H1 (cell line): ENCODE data around the gene DNTTIP2. TPM values are rescaled to one million over a fixed set of nuclear protein-coding genes. Genes with fewer than 3 reads are reported as not detected.

Experiments used
- CTCF ChIA-PET: fragments of 300-600 bp; sonication (Branson Sonifier 250); formaldehyde crosslinking; loops from one replicate; lab custom pipeline; 2021; ENCODE audit not compliant: partially characterized antibody; lab: Charles Lee
- POLR2A ChIA-PET: fragments of 300-600 bp; sonication (Branson Sonifier 250); formaldehyde crosslinking; loops from one replicate; lab custom pipeline; 2021; ENCODE audit warnings: inconsistent platforms; ENCODE audit not compliant: partially characterized antibody; lab: Charles Lee
- DNase-seq, 2 experiments: peaks; one replicate each; pipeline versions ENCODE4 v3.0.0 to v3.0.0-alpha.2; 2010 to 2022; ENCODE audit warnings: low spot score in 2 of 2, low read depth in 1 of 2, mixed read lengths in 1 of 2
- FAIRE-seq: peaks from 2 replicates; lab custom pipeline; 2011; peaks lifted over from hg19 to GRCh38; lab: Jason Lieb, UNC
- H2AFZ ChIP-seq: 2 replicates; pipeline ENCODE4 v1.8.1; 2012; ENCODE audit warnings: low read length, inconsistent platforms
- H2AK5ac ChIP-seq: 2 replicates; pipeline ENCODE4 v1.6.1; 2013; ENCODE audit warnings: low read depth, low read length
- H2BK120ac ChIP-seq: replicated peaks from 2 replicates; pipeline ENCODE3; 2013; ENCODE audit warnings: low read depth, low read length, inconsistent platforms
- H2BK12ac ChIP-seq: 2 replicates; pipeline ENCODE4 v1.6.1; 2013; ENCODE audit warnings: low read depth, low read length
- H2BK15ac ChIP-seq: 2 replicates; pipeline ENCODE4 v1.6.1; 2013; ENCODE audit warnings: low read length
- H2BK20ac ChIP-seq: 2 replicates; pipeline ENCODE4 v1.6.1; 2013; ENCODE audit warnings: low read length
- H2BK5ac ChIP-seq: 2 replicates; pipeline ENCODE4 v1.6.1; 2013; ENCODE audit warnings: low read depth, low read length
- H3K14ac ChIP-seq: 2 replicates; pipeline ENCODE4 v1.6.1; 2013; ENCODE audit warnings: inconsistent platforms; ENCODE audit not compliant: insufficient read length
- H3K18ac ChIP-seq: 2 replicates; pipeline ENCODE4 v1.6.1; 2013; ENCODE audit warnings: low read length; ENCODE audit errors: extremely low read depth
- H3K23ac ChIP-seq: 2 replicates; pipeline ENCODE4 v1.6.1; 2013; ENCODE audit warnings: inconsistent platforms; ENCODE audit not compliant: insufficient read length
- H3K23me2 ChIP-seq: 2 replicates; pipeline ENCODE4 v1.6.1; 2013; ENCODE audit warnings: low read depth, low read length
- H3K27ac ChIP-seq: 2 replicates; pipeline ENCODE4 v1.6.1; 2011; ENCODE audit warnings: low read depth, low read length, inconsistent platforms
- H3K27me3 ChIP-seq, 4 experiments: replicated peaks in 1 of 4; 1 replicate in 1 of 4; 2 replicates in 3 of 4; pipeline versions ENCODE4 v1.6.1 to v1.8.1; 2011 to 2013; ENCODE audit warnings: low read length in 3 of 4, mild to moderate bottlenecking in 3 of 4, inconsistent platforms in 2 of 4, mixed read lengths in 2 of 4, moderate library complexity in 1 of 4; ENCODE audit not compliant: control insufficient read depth in 3 of 4, insufficient read depth in 3 of 4; ENCODE audit errors: extremely low read depth in 1 of 4
- H3K36me3 ChIP-seq, 4 experiments: 2 replicates each; pipeline versions ENCODE4 v1.6.1 to v1.8.1; 2011 to 2013; ENCODE audit warnings: mild to moderate bottlenecking in 4 of 4, low read length in 3 of 4, moderate library complexity in 2 of 4, control low read depth in 1 of 4, inconsistent platforms in 1 of 4; ENCODE audit not compliant: insufficient read depth in 4 of 4, control insufficient read depth in 2 of 4
- H3K4ac ChIP-seq: replicated peaks from 2 replicates; pipeline ENCODE3; 2013; ENCODE audit warnings: low read length, low read depth, mixed read lengths, inconsistent platforms; ENCODE audit not compliant: insufficient read length
- H3K4me1 ChIP-seq, 4 experiments: replicated peaks in 1 of 4; 1 replicate in 1 of 4; 2 replicates in 3 of 4; pipeline versions ENCODE4 v1.6.1 to v1.8.1; 2011 to 2013; ENCODE audit warnings: low read length in 3 of 4, inconsistent platforms in 2 of 4, mixed read lengths in 1 of 4; ENCODE audit not compliant: insufficient read depth in 4 of 4, control insufficient read depth in 3 of 4
- H3K4me2 ChIP-seq, 2 experiments: 2 replicates each; pipeline versions ENCODE4 v1.6.1 to v1.8.1; 2011 to 2013; ENCODE audit warnings: low read depth in 2 of 2, low read length in 2 of 2, control low read depth in 1 of 2, inconsistent platforms in 1 of 2, mild to moderate bottlenecking in 1 of 2; ENCODE audit not compliant: insufficient read depth in 1 of 2
- H3K4me3 ChIP-seq, 4 experiments: fragments of 200-600, 300-600 bp in 1 of 4; sonication (generic), shearing (Covaris generic), sonication (Bioruptor Twin) in 1 of 4; 2 replicates each; pipeline versions ENCODE4 v1.5.1 to v1.8.1; 2011 to 2016; ENCODE audit warnings: low read length in 4 of 4, low read depth in 3 of 4, control low read depth in 2 of 4, inconsistent platforms in 2 of 4, mild to moderate bottlenecking in 2 of 4, mixed read lengths in 1 of 4, moderate library complexity in 1 of 4; ENCODE audit not compliant: insufficient read depth in 2 of 4; ENCODE audit errors: extremely low read depth in 1 of 4
- H3K56ac ChIP-seq: replicated peaks from 2 replicates; pipeline ENCODE3; 2013; ENCODE audit warnings: low read depth, mild to moderate bottlenecking, mixed read lengths, low read length, inconsistent platforms; ENCODE audit not compliant: insufficient read length
- H3K79me1 ChIP-seq: 2 replicates; pipeline ENCODE4 v1.6.1; 2013; ENCODE audit warnings: low read depth, low read length, control low read depth
- H3K79me2 ChIP-seq, 2 experiments: 2 replicates each; pipeline versions ENCODE4 v1.6.1 to v1.8.1; 2012 to 2013; ENCODE audit warnings: low read length in 2 of 2, mild to moderate bottlenecking in 2 of 2, inconsistent platforms in 1 of 2; ENCODE audit not compliant: insufficient read depth in 2 of 2, control insufficient read depth in 1 of 2
- H3K9ac ChIP-seq, 4 experiments: replicated peaks in 1 of 4; 1 replicate in 1 of 4; 2 replicates in 3 of 4; pipeline versions ENCODE4 v1.6.1 to v1.8.1; 2011 to 2013; ENCODE audit warnings: low read depth in 3 of 4, low read length in 3 of 4, control low read depth in 2 of 4, mild to moderate bottlenecking in 2 of 4, moderate library complexity in 2 of 4, inconsistent platforms in 1 of 4; ENCODE audit errors: extremely low read depth in 1 of 4
- H3K9me3 ChIP-seq, 2 experiments: 2 replicates each; pipeline versions ENCODE4 v1.6.1 to v1.8.1; 2012 to 2013; ENCODE audit warnings: mild to moderate bottlenecking in 2 of 2, moderate library complexity in 2 of 2, control low read depth in 1 of 2, inconsistent platforms in 1 of 2, low read depth in 1 of 2, low read length in 1 of 2, mixed read lengths in 1 of 2; ENCODE audit not compliant: insufficient read depth in 2 of 2
- H4K20me1 ChIP-seq, 2 experiments: replicated peaks in 1 of 2; 2 replicates each; pipeline versions ENCODE3 to v1.8.1; 2011 to 2013; ENCODE audit warnings: inconsistent platforms in 2 of 2, low read length in 2 of 2, mild to moderate bottlenecking in 1 of 2; ENCODE audit not compliant: insufficient read depth in 2 of 2, control insufficient read depth in 1 of 2
- H4K5ac ChIP-seq: 2 replicates; pipeline ENCODE4 v1.6.1; 2013; ENCODE audit warnings: low read length, low read depth, mixed read lengths, inconsistent platforms; ENCODE audit not compliant: insufficient read length
- H4K8ac ChIP-seq: 2 replicates; pipeline ENCODE4 v1.8.0; 2013; ENCODE audit warnings: mild to moderate bottlenecking, moderate library complexity, low read length, inconsistent platforms; ENCODE audit not compliant: insufficient read depth; ENCODE audit errors: extremely low read depth
- H4K91ac ChIP-seq: replicated peaks from 2 replicates; pipeline ENCODE3; 2013; ENCODE audit warnings: low read length, mixed read lengths, inconsistent platforms; ENCODE audit not compliant: insufficient read length
- CREB1 ChIP-seq: IDR thresholded peaks from 2 replicates; pipeline ENCODE4 v1.6.1; 2012; ENCODE audit warnings: inconsistent platforms
- EGR1 ChIP-seq: IDR thresholded peaks from 2 replicates; pipeline ENCODE4 v1.6.1; 2011; ENCODE audit warnings: low read depth, low read length, borderline replicate concordance
- KDM5A ChIP-seq: fragments of 200-600 bp; IDR thresholded peaks from 2 replicates; pipeline ENCODE4 v1.7.1; 2012; ENCODE audit warnings: mild to moderate bottlenecking, low read length, inconsistent platforms, mixed read lengths
- MAFK ChIP-seq: IDR thresholded peaks from 2 replicates; pipeline ENCODE4 v1.6.1; 2012; ENCODE audit warnings: low read depth, mild to moderate bottlenecking, improper control_type of control experiment, low read length
- NANOG ChIP-seq: IDR thresholded peaks from 2 replicates; pipeline ENCODE4 v1.6.1; 2011; ENCODE audit warnings: low read length, low read depth, mild to moderate bottlenecking, inconsistent platforms; ENCODE audit not compliant: insufficient read depth, poor library complexity, severe bottlenecking
- RBBP5 ChIP-seq: IDR thresholded peaks from 2 replicates; pipeline ENCODE4 v1.7.1; 2012; ENCODE audit warnings: low read depth, mild to moderate bottlenecking, inconsistent platforms, low read length, moderate library complexity, borderline replicate concordance
- SAP30 ChIP-seq: fragments of 300-600 bp; sonication (generic); IDR thresholded peaks from 2 replicates; pipeline ENCODE4 v1.7.1; 2012; ENCODE audit warnings: low read length, moderate library complexity, mild to moderate bottlenecking, inconsistent platforms; ENCODE audit not compliant: insufficient read depth, insufficient replicate concordance
- SIRT6 ChIP-seq: IDR thresholded peaks from one replicate; pipeline ENCODE4 v1.7.1; 2012; ENCODE audit warnings: low read length, inconsistent platforms
- SRF ChIP-seq: IDR thresholded peaks from 2 replicates; pipeline ENCODE4 v1.6.1; 2011; ENCODE audit warnings: mild to moderate bottlenecking, low read depth, low read length, moderate library complexity
- SUZ12 ChIP-seq: fragments of 200-600 bp; sonication (generic); IDR thresholded peaks from 2 replicates; pipeline ENCODE4 v1.6.1; 2012; ENCODE audit warnings: mild to moderate bottlenecking, inconsistent platforms, low read length, moderate library complexity, mixed read lengths
- TEAD4 ChIP-seq: IDR thresholded peaks from 2 replicates; pipeline ENCODE4 v1.6.1; 2012; ENCODE audit warnings: low read depth, low read length, inconsistent platforms, mixed read lengths
- WGBS, 2 experiments: shearing (Covaris generic) in 1 of 2; methylation state at CpG; one replicate each; pipeline versions ENCODE4 v1.1.6 to v1.1.7; 2013 to 2015; ENCODE audit warnings: low lambda C conversion rate in 2 of 2, mixed read lengths in 2 of 2, inconsistent platforms in 1 of 2, low coverage in 1 of 2, missing lambda C conversion rate in 1 of 2; ENCODE audit not compliant: insufficient replicate concordance in 2 of 2, insufficient coverage in 1 of 2, insufficient read length in 1 of 2; ENCODE audit errors: extremely low coverage in 1 of 2, missing lambda C conversion rate in 1 of 2; 5-methylcytosine and 5-hydroxymethylcytosine counted together
- polyA plus RNA-seq, 7 experiments: library from polyadenylated mRNA; depleted of rRNA in 3 of 7; stranded (reverse) in 5 of 7; unstranded in 2 of 7; fragments of >200 nt in 5 of 7; fragments of 200-250 nt in 2 of 7; gene quantifications; 1 replicate in 5 of 7; 2 replicates in 1 of 7; 4 replicates in 1 of 7; pipeline versions ENCODE4 v1.2.1 to v1.2.3, GENCODE V29; 2011 to 2013; ENCODE audit warnings: missing spikeins in 2 of 7, mixed read lengths in 2 of 7
- total RNA-seq: library from RNA; stranded (reverse); fragmentation: NEBNext Ultra II Directional; extraction: Animal tissue kit (Norgen Biotek cat#: 25700); gene quantifications from 2 replicates; pipeline ENCODE4 v1.2.1, GENCODE V29; 2021

Gene DNTTIP2
- total and polyA plus RNA-seq, 2 of the 8 experiments (the other 6 are each of a cell fraction or from before 2014, with no cell fraction given): 6.3 to 80.4 TPM

GRCh38 chr1:93827128-93827527, 51.9 kb downstream of the DNTTIP2 start:
- Histone ChIP-seq H2BK20ac (no peak overlapping the region), H3K4me2 (no peak overlapping the region), H4K20me1 (no peaks in the 10 kb centered on the region), H3K18ac (no peak overlapping the region), H3K23me2 (no peaks in the 10 kb centered on the region), H3K23ac (no peak overlapping the region), H2BK15ac (no peak overlapping the region), H4K5ac (no peak overlapping the region), H3K56ac (no peak overlapping the region), H3K9ac (no peak overlapping the region), H3K36me3 (peaks cover 0 to 4% (median 0%) of the 10 kb centered on the region in 4 experiments; a peak in 1 of 8 replicates), H4K91ac (no peak overlapping the region), H2BK120ac (no peak overlapping the region), H2BK12ac (no peak overlapping the region; the same call in 1 of the 2 replicates), H2BK5ac (no peak overlapping the region), H2AK5ac (no peak overlapping the region), H3K79me1 (no peaks in the 10 kb centered on the region), H3K14ac (no peak overlapping the region), H3K27me3 (no peaks in the 10 kb centered on the region), H2AFZ (no peak overlapping the region), H3K4me3 (no peak overlapping the region), H3K79me2 (no peaks in the 10 kb centered on the region), H3K9me3 (peaks cover 9 to 12% of the 10 kb centered on the region in 2 experiments), H3K4ac (no peak overlapping the region), H3K4me1 (peaks cover 2 to 10% (median 6%) of the 10 kb centered on the region in 4 experiments; a peak in 4 of 7 replicates), H4K8ac (no peak overlapping the region), H3K27ac (no peak overlapping the region)
- CTCF ChIA-PET: interaction anchor here (1.1 to 21.2 kb wide), 3 partner anchors 12 to 198 kb away, joined by 3 to 266 read pairs (median 100); no protein-coding TSS in a partner anchor
- TF ChIP-seq NANOG (no peak), TEAD4 (no peak), EGR1 (no peak), SAP30 (no peak), SIRT6 (no peak), RBBP5 (no peak), CREB1 (no peak), SRF (no peak), MAFK (no peak), KDM5A (no peak), SUZ12 (no peak)
- FAIRE-seq (no peak), DNase-seq (no peak)
- 87% methylated on average over 1 of the region's 1 CpG; no CpG with 5 or more reads in 1 of the 2 experiments for WGBS, 2 experiments
- POLR2A ChIA-PET: interaction anchor here (0.7 kb wide), 1 partner anchor 10 kb away, joined by 4 read pairs; no protein-coding TSS in a partner anchor
